Sciatic nerve (tissue), 2 donors: ENCODE measurements around the gene ANKRD34A. TPM values are rescaled to one million over a fixed set of nuclear protein-coding genes. Genes with fewer than 3 reads are reported as not detected.

Experiments
- ATAC-seq: fragments of 200-7000 bp; cut with Tn5 transposase; one replicate; pipeline ENCODE4 v1.9.1; 2020; ENCODE audit warnings: mild to moderate bottlenecking, moderate library complexity
- DNase-seq: peaks from one replicate; pipeline ENCODE4 v3.0.0-alpha.2; 2020; ENCODE audit warnings: low spot score
- intact Hi-C: fragments of 100-400 bp; cut with DNase I; formaldehyde crosslinking; loops from one replicate; pipeline ENCODE4 v1.14.2; 2022
- total RNA-seq: library from RNA; stranded (reverse); fragmentation: NEBNext Ultra II Directional; extraction: Animal tissue kit (Norgen Biotek cat#: 25700); gene quantifications from one replicate; pipeline ENCODE4 v1.2.1, GENCODE V29; 2021
- donor health status: DM: no; HTN: no; CAD: no.
- donor health status: DM: no; HTN: no; CAD: no.

ANKRD34A gene
- total RNA-seq, 1 donor from 2014 or later, result 1.2 TPM

GRCh38 chr1:145977486-145978470 lies 13.4 kb upstream of the ANKRD34A start:
- intact Hi-C loops, result loop anchor here (2.0 kb wide), 1 partner anchor 35 kb away; no protein-coding TSS in a partner anchor
- ATAC-seq, result peak; percentile 58
- peak; percentile 88 for DNase-seq

- ATAC-seq (no peak), DNase-seq (no peak)
- intact Hi-C loops, result loop anchor here (2.0 kb wide), 1 partner anchor 36 kb away; no protein-coding TSS in a partner anchor
Measured at GRCh38 chr1:145977016-145977415, 12.6 kb upstream of the ANKRD34A start.

- DNase-seq (peak; percentile 48), ATAC-seq (no peak)
- intact Hi-C loops, result no loop called here
Measured at GRCh38 chr1:145975216-145975615, 10.8 kb upstream of the ANKRD34A start.

GRCh38 chr1:145974721-145975120 lies 10.3 kb upstream of the ANKRD34A start:
- intact Hi-C loops, result no loop called here
- peak; percentile 49 for DNase-seq
- ATAC-seq, result no peak

GRCh38 chr1:145972580-145972979 lies 8.2 kb upstream of the ANKRD34A start:
- intact Hi-C loops, result no loop called here
- DNase-seq (peak; percentile 25), ATAC-seq (no peak)

- ATAC-seq (no peak), DNase-seq (no peak)
- intact Hi-C loops, result no loop called here
Measured at GRCh38 chr1:145967288-145967687, 2.9 kb upstream of the ANKRD34A start.

GRCh38 chr1:145965119-145965744 lies 857 bp upstream of the ANKRD34A start:
- DNase-seq (no peak), ATAC-seq (no peak)
- intact Hi-C loops, result no loop called here

- no peak for ATAC-seq
- intact Hi-C loops, result no loop called here
- DNase-seq, result no peak
Measured at GRCh38 chr1:145963265-145964019, 933 bp downstream of the ANKRD34A start.

- intact Hi-C loops, result no loop called here
- DNase-seq, result peak; percentile 73
- peak; percentile 3 for ATAC-seq
Measured at GRCh38 chr1:145962157-145963102, 1.9 kb downstream of the ANKRD34A start.

- intact Hi-C loops, result no loop called here
- DNase-seq, result peak; percentile 80
- no peak for ATAC-seq
Measured at GRCh38 chr1:145961425-145962156, 2.8 kb downstream of the ANKRD34A start.

- no peak for ATAC-seq
- intact Hi-C loops, result no loop called here
- DNase-seq, result peak; percentile 69
Measured at GRCh38 chr1:145961109-145961424, 3.3 kb downstream of the ANKRD34A start.

- intact Hi-C loops, result no loop called here
- peak; percentile 56 for ATAC-seq
- peak; percentile 88 for DNase-seq
Measured at GRCh38 chr1:145960468-145961108, 3.8 kb downstream of the ANKRD34A start.

- intact Hi-C loops, result no loop called here
- ATAC-seq, result no peak
- no peak for DNase-seq
Measured at GRCh38 chr1:145959957-145960467, 4.4 kb downstream of the ANKRD34A start.

- DNase-seq (no peak), ATAC-seq (no peak)
- intact Hi-C loops, result no loop called here
Measured at GRCh38 chr1:145959333-145959732, 5.0 kb downstream of the ANKRD34A start.

GRCh38 chr1:145958734-145959133 lies 5.6 kb downstream of the ANKRD34A start:
- intact Hi-C loops, result no loop called here
- ATAC-seq (no peak), DNase-seq (no peak)

- ATAC-seq, result peak; percentile 92
- intact Hi-C loops, result no loop called here
- DNase-seq, result peak; percentile 98
Measured at GRCh38 chr1:145957443-145958319, 6.7 kb downstream of the ANKRD34A start, which contains the start of gene LIX1L. LIX1L (minus strand) TSS chr1:145958017; CDS start chr1:145957927, 90 bp downstream.
